ENCODE data around the gene TATDN3.

DNA sequence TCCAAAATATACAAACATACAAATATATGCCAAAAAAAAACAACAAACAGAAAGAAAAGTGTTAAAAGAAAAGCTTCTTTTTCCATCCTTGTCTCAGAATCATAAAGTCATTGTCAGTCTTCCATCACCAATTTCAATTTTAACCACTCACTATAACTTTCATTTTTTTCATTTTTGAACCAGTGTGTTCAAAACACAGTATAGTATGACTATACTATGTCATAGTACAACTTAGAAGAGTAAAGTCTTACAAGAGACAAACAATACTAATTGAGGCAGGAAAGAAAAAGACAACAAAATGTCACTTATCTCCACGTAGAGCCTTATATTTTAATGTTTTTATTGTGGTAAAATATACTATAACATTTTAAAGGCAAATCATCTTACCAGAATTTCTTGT, 7.7 kb upstream of the TATDN3 start:
- TF ChIP-seq, protein P1, sequence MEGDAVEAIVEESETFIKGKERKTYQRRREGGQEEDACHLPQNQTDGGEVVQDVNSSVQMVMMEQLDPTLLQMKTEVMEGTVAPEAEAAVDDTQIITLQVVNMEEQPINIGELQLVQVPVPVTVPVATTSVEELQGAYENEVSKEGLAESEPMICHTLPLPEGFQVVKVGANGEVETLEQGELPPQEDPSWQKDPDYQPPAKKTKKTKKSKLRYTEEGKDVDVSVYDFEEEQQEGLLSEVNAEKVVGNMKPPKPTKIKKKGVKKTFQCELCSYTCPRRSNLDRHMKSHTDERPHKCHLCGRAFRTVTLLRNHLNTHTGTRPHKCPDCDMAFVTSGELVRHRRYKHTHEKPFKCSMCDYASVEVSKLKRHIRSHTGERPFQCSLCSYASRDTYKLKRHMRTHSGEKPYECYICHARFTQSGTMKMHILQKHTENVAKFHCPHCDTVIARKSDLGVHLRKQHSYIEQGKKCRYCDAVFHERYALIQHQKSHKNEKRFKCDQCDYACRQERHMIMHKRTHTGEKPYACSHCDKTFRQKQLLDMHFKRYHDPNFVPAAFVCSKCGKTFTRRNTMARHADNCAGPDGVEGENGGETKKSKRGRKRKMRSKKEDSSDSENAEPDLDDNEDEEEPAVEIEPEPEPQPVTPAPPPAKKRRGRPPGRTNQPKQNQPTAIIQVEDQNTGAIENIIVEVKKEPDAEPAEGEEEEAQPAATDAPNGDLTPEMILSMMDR (IDR thresholded peaks at IDR 0.05; ENCODE audit: low read length) = no peak
- TF ChIP-seq EZH2 (IDR thresholded peaks at IDR 0.05; ENCODE audit: borderline replicate concordance, low read length) = no peak
